VCaP (cell line): ENCODE results near the gene POGK.
"Not testable (repeated sequence)": the region's sequence is repeated elsewhere in the genome, so short reads cannot be mapped to it uniquely, and the experiment has no call there.

Source experiments
- H3K27ac ChIP-seq: fragments of 450-650 bp; 2 replicates; pipeline ENCODE4 v1.5.1; 2017
- TF ChIP-seq, protein P1 (sequence below): fragments of 450-650 bp; conservative IDR thresholded peaks from 2 replicates; pipeline ENCODE4 v1.5.1; 2017; ENCODE audit warnings: mild to moderate bottlenecking, moderate library complexity

Gene POGK

GRCh38 chr1:166875302-166875733, 36.0 kb downstream of the POGK start:
- H3K27ac ChIP-seq: peak overlapping the region; percentile 92
- TF ChIP-seq, protein P1, sequence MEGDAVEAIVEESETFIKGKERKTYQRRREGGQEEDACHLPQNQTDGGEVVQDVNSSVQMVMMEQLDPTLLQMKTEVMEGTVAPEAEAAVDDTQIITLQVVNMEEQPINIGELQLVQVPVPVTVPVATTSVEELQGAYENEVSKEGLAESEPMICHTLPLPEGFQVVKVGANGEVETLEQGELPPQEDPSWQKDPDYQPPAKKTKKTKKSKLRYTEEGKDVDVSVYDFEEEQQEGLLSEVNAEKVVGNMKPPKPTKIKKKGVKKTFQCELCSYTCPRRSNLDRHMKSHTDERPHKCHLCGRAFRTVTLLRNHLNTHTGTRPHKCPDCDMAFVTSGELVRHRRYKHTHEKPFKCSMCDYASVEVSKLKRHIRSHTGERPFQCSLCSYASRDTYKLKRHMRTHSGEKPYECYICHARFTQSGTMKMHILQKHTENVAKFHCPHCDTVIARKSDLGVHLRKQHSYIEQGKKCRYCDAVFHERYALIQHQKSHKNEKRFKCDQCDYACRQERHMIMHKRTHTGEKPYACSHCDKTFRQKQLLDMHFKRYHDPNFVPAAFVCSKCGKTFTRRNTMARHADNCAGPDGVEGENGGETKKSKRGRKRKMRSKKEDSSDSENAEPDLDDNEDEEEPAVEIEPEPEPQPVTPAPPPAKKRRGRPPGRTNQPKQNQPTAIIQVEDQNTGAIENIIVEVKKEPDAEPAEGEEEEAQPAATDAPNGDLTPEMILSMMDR: no peak

DNA sequence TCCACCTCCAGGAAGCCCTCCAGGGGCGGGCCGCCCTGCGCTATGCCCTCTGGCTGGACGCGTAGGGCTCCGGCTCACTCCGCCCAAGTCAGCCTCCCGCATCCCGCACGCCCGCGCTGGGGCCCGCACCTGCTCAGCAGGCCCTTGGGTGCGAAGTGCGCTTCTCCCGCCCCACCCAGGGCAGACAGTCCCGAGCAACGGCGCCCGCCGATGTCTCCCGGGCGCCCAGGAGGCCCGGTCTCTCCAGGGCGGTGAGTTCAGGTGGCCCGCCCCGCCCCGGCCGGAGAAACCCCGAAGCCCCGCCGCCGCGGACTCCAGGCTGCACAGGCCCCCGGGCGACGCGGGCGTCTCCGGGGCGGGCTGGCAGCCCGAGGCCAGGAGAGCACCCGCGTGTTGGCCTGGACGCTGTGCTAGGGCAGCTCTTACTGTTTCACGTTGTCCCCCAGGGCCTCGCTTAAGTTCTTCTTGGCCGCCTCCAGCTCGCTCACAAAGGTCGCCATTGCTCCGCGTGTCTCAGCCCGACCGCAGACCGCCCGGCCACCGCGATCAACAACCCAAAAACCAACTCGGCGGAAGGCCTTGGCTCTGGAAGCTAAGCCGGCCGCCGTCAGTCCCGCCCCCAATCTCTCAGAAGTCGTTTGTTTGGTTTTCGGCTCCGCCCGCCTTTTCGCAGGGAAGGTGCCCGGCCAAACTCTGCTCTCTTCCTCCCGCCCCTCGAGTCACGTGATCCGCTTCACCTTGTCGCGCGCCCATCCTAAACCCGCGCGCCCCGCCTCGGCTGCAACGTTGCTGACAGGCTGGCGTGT, 36.7 kb downstream of the POGK start, which contains the start of gene TADA1:
Gene TADA1, minus strand, starts transcription at position 531 of the 806 bp plus-strand sequence. Its CDS starts 31 bp downstream, at position 500.
- peak within 1 kb of the TSS; percentile 92 for H3K27ac ChIP-seq
- TF ChIP-seq, protein P1: peak; percentile 41

- peak overlapping the region; percentile 92 for H3K27ac ChIP-seq
- TF ChIP-seq, protein P1: 0 out of 2 replicates have a peak, but pooled peaks have one; percentile 5
Observed at GRCh38 chr1:166876540-166876838, 37.2 kb downstream of the POGK start.

DNA sequence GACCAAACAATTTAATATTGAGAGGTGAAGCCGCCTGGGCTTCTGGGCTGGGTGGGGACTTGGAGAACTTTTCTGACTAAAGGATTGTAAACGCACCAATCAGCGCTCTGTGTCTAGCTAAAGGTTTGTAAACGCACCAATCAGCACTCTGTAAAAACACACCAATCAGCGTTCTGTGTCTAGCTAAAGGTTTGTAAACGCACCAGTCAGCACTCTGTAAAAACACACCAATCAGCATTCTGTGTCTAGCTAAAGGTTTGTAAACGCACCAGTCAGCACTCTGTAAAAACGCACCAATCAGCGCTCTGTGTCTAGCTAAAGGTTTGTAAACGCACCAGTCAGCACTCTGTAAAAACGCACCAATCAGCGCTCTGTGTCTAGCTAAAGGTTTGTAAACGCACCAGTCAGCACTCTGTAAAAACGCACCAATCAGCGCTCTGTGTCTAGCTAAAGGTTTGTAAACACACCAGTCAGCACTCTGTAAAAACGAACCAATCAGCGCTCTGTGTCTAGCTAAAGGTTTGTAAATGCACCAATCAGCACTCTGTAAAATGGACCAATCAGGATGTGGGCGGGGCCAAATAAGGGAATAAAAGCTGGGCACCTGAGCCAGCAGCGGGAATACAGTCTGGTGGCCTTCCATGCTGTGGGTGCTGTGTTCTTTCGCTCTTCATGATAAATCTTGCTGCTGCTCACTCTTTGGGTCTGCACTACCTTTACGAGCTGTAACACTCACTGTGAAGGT, 39.1 kb downstream of the POGK start:
- H3K27ac ChIP-seq: not testable (repeated sequence)

DNA sequence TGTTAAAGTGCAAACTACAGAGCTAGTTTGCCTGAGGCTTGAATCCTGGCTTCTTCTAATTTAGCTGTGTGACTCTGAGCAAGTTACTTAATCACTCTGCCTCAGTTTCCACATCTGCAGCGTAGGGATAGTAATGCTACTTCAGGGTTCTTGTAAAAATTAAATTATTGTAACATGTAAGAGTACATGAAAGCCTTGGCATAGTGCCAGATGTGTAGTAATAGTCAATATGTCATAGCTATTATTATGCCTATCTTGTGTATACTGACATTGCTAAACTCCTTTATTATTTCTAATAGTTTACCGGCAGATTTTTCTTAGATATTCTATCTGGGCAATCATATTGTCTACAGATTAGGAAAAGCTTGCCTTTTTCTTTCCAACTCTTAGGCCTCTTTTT, 43.6 kb downstream of the POGK start:
- TF ChIP-seq, protein P1: no peak
- H3K27ac ChIP-seq: no peak overlapping the region

GRCh38 chr1:166884040-166884642, 44.9 kb downstream of the POGK start:
- TF ChIP-seq, protein P1: no peak
- H3K27ac ChIP-seq: no peak overlapping the region

- TF ChIP-seq, protein P1: no peak
- no peak overlapping the region for H3K27ac ChIP-seq
Observed at GRCh38 chr1:166884971-166885370, 45.7 kb downstream of the POGK start.
